ENCODE measurements around the gene LRG1.

LRG1 gene

DNA sequence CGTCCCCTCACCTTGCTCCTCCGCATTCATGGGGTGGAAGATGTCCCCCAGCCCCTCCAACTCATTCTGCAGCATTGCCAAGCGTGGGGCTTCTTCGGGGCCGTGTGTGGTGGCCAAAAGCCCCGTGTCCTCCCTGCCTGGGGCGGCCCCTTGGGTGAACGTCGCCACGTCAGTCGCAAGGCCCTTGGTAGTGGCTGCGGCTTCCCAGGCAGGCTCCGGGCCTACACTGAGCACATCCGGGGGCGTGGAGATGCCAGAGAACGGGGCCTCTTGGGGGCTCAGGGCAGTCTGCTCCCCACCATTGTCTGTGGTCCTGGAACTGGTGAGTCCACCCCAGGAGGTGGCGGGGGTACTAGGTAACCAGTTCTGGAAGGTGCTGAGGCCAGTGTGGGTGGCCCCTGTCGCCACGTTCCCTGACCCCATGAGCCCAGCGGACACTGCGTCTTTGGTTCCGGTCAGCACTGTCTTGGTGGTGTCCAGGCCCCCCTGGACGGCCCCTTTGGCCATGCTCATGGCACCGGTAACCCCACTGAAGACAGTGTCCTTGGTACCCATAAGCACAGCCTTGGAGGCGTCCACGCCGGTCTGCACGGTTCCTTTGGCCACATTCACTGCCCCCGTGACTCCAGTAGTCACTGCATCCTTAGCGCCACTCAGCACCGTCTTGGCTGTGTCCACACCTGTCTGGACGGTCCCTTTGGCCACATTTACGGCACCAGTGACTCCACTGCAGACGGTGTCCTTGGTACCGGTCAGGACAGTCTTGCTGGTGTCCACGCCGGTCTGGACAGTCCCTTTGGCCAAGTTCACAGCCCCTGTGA is 29.2 kb downstream of the LRG1 start:
- no peak for DNase-seq (ENCODE audit: low read depth)
- TF ChIP-seq CTCF (IDR thresholded peaks at IDR 0.05; ENCODE audit: control insufficient read depth, insufficient read depth, low read depth, low read length, missing control alignments), result no peak
- no peak overlapping the region for H3K4me3 ChIP-seq (ENCODE audit: control insufficient read depth, low read depth, low read length)

DNA sequence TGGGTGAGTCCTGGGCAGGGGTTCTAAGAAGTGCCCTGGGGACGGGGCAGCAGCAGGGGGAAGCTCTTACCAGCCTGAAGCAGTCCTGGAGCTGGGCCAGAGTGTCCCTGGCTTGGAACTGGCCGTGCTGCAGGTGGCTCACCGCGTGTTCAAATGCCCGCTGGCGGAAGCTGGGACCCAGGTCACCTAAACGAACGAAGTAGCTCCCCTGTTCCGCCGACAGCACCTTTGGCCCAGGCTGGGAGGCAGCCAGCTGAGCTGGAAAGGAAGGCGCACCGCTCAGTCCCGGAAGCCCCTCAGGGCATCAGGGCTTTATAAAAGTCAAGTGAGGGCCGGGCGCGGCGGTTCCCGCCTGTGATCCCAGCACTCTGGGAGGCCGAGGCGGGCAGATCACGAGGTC is 31.1 kb downstream of the LRG1 start:
- TF ChIP-seq CTCF (IDR thresholded peaks at IDR 0.05; ENCODE audit: control insufficient read depth, insufficient read depth, low read depth, low read length, missing control alignments), result no peak
- DNase-seq (ENCODE audit: low read depth), result no peak
- H3K4me3 ChIP-seq (ENCODE audit: control insufficient read depth, low read depth, low read length), result no peak overlapping the region

DNA sequence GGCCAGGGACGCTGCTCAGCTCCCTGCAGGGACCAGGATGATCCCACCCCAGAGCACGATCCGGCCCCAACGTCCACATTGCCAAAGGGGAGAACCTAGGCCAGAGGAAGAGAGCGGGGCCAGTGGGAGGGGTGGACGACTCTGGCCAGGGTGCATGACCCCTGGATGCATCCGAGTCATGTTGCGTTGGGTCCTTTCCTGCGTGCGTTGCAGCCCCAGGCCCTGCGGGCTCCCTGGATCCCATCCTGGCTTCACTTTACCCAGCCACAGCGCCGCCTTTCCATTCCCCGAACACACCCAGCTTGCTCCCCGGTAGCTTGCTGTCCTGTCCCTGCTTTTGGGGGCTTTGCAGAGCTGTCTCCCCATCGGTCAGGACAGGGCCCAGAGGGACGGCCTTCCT is 32.0 kb downstream of the LRG1 start:
- H3K4me3 ChIP-seq (ENCODE audit: control insufficient read depth, low read depth, low read length), result no peak overlapping the region
- TF ChIP-seq CTCF (IDR thresholded peaks at IDR 0.05; ENCODE audit: control insufficient read depth, insufficient read depth, low read depth, low read length, missing control alignments), result no peak
- DNase-seq (ENCODE audit: low read depth), result no peak

DNA sequence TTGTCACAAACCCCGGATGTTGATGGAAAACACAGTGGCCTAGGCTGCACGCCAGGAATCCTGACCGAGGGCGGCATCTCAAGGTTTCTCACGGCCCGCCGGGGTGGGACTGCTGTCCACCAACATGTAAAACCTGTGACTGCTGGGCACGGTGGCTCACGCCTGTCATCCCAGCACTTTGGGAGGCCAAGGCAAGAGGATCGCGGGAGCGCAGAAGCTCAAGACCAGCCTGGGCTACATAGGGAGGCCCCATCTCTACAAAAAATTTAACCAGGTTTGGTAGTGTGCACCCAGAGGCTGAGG is 32.7 kb downstream of the LRG1 start:
- no peak for DNase-seq (ENCODE audit: low read depth)
- no peak overlapping the region for H3K4me3 ChIP-seq (ENCODE audit: control insufficient read depth, low read depth, low read length)
- no peak for TF ChIP-seq CTCF (IDR thresholded peaks at IDR 0.05; ENCODE audit: control insufficient read depth, insufficient read depth, low read depth, low read length, missing control alignments)

DNA sequence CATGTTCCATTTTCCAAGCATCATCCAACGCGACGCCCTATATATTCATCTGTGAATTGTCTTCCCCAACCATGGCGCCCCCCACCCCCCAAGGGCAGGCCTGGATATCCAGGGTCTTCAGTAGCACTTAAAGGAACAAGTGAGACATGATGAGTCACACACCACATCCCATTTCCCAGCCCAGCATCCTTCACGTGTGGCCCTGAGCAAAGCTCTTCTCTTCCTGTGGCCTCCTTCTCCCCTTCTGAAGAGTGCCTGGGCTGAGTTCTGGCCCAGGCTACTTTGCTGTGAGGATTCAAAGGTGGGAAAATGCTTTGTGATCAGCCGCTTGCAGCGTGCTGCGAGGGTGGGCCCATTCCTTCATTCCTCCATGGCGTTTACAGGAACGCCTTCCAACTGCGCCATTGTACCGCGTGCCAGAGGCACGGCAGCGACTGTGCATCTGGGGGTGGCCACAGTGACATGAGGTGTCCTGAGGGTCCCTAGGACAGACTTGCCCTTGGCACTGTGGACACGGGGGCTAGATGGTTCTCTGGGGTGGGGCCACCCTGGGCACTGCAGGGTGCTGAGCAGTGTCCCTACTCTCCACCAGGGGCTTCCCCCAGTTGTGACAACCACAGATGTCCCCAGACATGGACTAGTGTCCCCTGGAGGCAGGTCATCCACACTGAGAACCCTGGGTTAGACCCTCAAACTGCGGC is 33.2 kb downstream of the LRG1 start:
- TF ChIP-seq CTCF (IDR thresholded peaks at IDR 0.05; ENCODE audit: control insufficient read depth, insufficient read depth, low read depth, low read length, missing control alignments), result no peak
- no peak overlapping the region for H3K4me3 ChIP-seq (ENCODE audit: control insufficient read depth, low read depth, low read length)
- no peak for DNase-seq (ENCODE audit: low read depth)

DNA sequence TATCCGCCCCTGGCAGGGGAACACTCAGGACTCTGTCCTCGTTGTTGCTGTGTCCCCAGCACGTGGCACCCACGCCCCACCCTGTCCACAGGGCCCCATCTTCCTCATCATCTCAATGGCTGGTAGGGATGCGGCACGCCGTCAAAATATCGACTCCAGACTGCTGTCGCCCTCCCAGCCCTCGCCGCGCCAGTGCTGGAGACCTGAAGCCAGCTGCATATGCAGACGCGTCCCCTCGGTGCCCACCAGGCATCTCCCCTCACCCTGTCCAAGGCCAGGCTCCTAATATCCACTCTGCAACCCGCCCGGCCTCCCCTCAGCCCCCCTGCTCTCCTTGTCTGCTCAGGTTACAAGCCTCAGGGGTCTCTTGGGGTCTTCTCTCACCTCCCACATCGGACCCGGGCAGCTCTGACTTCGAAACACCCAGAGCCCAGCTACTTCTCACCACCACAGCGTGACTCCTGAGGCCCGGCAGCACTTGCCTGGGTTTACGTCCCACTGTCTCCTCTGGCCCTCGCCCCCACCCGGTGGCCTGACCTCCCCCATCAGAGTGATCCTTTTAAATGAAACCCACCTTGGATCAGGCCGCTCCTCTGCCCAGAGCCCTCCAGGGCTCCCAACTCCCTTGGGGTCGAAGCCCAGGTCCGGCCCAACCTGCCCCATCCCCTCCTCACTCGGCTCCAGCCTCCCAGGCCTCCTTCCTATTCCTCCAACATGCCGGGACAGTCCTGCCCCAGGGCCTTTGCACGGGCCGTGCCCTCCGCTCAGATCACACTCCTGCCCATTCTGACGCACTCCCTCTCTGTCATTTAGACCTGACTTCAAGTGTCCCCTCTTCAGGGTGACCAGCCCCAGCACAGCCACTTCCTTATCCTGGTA is 34.0 kb downstream of the LRG1 start:
- no peak overlapping the region for H3K4me3 ChIP-seq (ENCODE audit: control insufficient read depth, low read depth, low read length)
- no peak for TF ChIP-seq CTCF (IDR thresholded peaks at IDR 0.05; ENCODE audit: control insufficient read depth, insufficient read depth, low read depth, low read length, missing control alignments)
- DNase-seq (ENCODE audit: low read depth), result no peak
